K562 (cell line): ENCODE results near the gene COL23A1. TPM values are rescaled to one million over a fixed set of nuclear protein-coding genes. Genes with fewer than 3 reads are reported as not detected.

Source experiments
- BDP1 ChIP-seq: IDR thresholded peaks from 3 replicates; pipeline ENCODE4 v1.6.1; 2011; ENCODE audit not compliant: insufficient read length, insufficient read depth
- CAMTA2 ChIP-seq: fragments of 250-450 bp; sonication (Bioruptor Pico); conservative IDR thresholded peaks from 2 replicates; pipeline ENCODE4 v1.5.1; 2022
- CBFB ChIP-seq: sonication (generic); formaldehyde crosslinking; IDR thresholded peaks from 2 replicates; pipeline ENCODE4 v1.4.0; 2020; ENCODE audit warnings: mild to moderate bottlenecking, missing genetic modification reagents
- HDGF ChIP-seq: fragments of 450-650 bp; IDR thresholded peaks from 2 replicates; pipeline ENCODE4 v1.6.1; 2016
- JUN ChIP-seq, 2 experiments: sonication (generic) in 1 of 2; formaldehyde crosslinking in 1 of 2; IDR thresholded peaks; 2 replicates each; pipeline versions ENCODE4 v1.6.1 to v1.8.0; 2012 to 2022; ENCODE audit warnings: borderline replicate concordance in 2 of 2, mild to moderate bottlenecking in 2 of 2, improper control_type of control experiment in 1 of 2, low read depth in 1 of 2, low read length in 1 of 2, missing genetic modification reagents in 1 of 2
- LCOR ChIP-seq: sonication (generic); formaldehyde crosslinking; IDR thresholded peaks from 2 replicates; pipeline ENCODE4 v1.8.0; 2022; ENCODE audit warnings: mild to moderate bottlenecking, missing genetic modification reagents
- RFX5 ChIP-seq: IDR thresholded peaks from 2 replicates; pipeline ENCODE4 v1.6.1; 2011; ENCODE audit warnings: low read depth, mild to moderate bottlenecking, improper control_type of control experiment, low read length
- TGIF2 ChIP-seq: sonication (generic); formaldehyde crosslinking; IDR thresholded peaks from 2 replicates; pipeline ENCODE4 v1.8.1; 2022; ENCODE audit warnings: mild to moderate bottlenecking, missing genetic modification reagents, moderate library complexity
- ZNF224 ChIP-seq: sonication (generic); formaldehyde crosslinking; IDR thresholded peaks from 2 replicates; pipeline ENCODE4 v1.8.0; 2022; ENCODE audit warnings: mild to moderate bottlenecking, missing genetic modification reagents
- ZNF436 ChIP-seq: fragments of 250-450, 450-650 bp; sonication (Bioruptor Pico); formaldehyde crosslinking; IDR thresholded peaks from 2 replicates; pipeline ENCODE4 v1.7.0; 2020; ENCODE audit warnings: mild to moderate bottlenecking
- polyA plus RNA-seq, 8 experiments: library from polyadenylated mRNA; depleted of rRNA in 4 of 8; stranded (reverse) in 5 of 8; unstranded in 3 of 8; fragments of >200 nt; fragmentation: Nextera tagmentation in 2 of 8; fragmentation: Illumina TruSeq in 1 of 8; extraction: Ambion mirVana in 2 of 8; extraction: Trizol in 1 of 8; gene quantifications; 2 replicates each; pipeline versions ENCODE4 v1.2.1 to v1.2.3, GENCODE V29; 2011 to 2014; ENCODE audit warnings: inconsistent platforms in 1 of 8, missing spikeins in 1 of 8
- total RNA-seq, 7 experiments: library from RNA; depleted of rRNA in 6 of 7; stranded (reverse); fragments of >200 nt in 6 of 7; fragmentation: Illumina TruSeq in 2 of 7; extraction: Trizol in 2 of 7; gene quantifications; 2 replicates each; pipeline versions ENCODE4 v1.2.1 to v1.2.3, GENCODE V29; 2011 to 2021; ENCODE audit warnings: low replicate concordance in 1 of 7
- TF ChIP-seq, protein P1 (sequence below): fragments of 250-450 bp; sonication (Bioruptor Pico); IDR thresholded peaks from 2 replicates; pipeline ENCODE4 v1.8.0; 2021; ENCODE audit warnings: moderate library complexity, mild to moderate bottlenecking, inconsistent platforms
- TF ChIP-seq, protein P2 (sequence below): fragments of 450-650 bp; IDR thresholded peaks from 2 replicates; pipeline ENCODE4 v1.6.1; 2016; ENCODE audit warnings: missing biosample characterization, missing genetic modification characterization
- TF ChIP-seq, protein P3 (sequence below): fragments of 450-650 bp; formaldehyde crosslinking; IDR thresholded peaks from 2 replicates; pipeline ENCODE4 v1.4.0; 2022; ENCODE audit warnings: mild to moderate bottlenecking, moderate library complexity

Gene COL23A1
- total and polyA plus RNA-seq, 9 of the 15 experiments (the other 6 are each of a cell fraction or from before 2014, with no cell fraction given): 0.09 TPM; not detected in 8

GRCh38 chr5:178328826-178329730 lies 261.1 kb downstream of the COL23A1 start (continued):
- TF ChIP-seq, protein P1, sequence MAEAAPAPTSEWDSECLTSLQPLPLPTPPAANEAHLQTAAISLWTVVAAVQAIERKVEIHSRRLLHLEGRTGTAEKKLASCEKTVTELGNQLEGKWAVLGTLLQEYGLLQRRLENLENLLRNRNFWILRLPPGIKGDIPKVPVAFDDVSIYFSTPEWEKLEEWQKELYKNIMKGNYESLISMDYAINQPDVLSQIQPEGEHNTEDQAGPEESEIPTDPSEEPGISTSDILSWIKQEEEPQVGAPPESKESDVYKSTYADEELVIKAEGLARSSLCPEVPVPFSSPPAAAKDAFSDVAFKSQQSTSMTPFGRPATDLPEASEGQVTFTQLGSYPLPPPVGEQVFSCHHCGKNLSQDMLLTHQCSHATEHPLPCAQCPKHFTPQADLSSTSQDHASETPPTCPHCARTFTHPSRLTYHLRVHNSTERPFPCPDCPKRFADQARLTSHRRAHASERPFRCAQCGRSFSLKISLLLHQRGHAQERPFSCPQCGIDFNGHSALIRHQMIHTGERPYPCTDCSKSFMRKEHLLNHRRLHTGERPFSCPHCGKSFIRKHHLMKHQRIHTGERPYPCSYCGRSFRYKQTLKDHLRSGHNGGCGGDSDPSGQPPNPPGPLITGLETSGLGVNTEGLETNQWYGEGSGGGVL (CRISPR knock-in tag): no peak
- no peak for TF ChIP-seq JUN (IDR thresholded peaks at IDR 0.05; ENCODE audit: borderline replicate concordance, low read depth, low read length)
- no peak for TF ChIP-seq JUN (CRISPR knock-in tag; IDR thresholded peaks at IDR 0.05; ENCODE audit: borderline replicate concordance)
- TF ChIP-seq ZNF436 (CRISPR knock-in tag): no peak
- no peak for TF ChIP-seq RFX5
- TF ChIP-seq TGIF2 (CRISPR knock-in tag): no peak
- no peak for TF ChIP-seq ZNF224 (CRISPR knock-in tag)
- TF ChIP-seq, protein P2, sequence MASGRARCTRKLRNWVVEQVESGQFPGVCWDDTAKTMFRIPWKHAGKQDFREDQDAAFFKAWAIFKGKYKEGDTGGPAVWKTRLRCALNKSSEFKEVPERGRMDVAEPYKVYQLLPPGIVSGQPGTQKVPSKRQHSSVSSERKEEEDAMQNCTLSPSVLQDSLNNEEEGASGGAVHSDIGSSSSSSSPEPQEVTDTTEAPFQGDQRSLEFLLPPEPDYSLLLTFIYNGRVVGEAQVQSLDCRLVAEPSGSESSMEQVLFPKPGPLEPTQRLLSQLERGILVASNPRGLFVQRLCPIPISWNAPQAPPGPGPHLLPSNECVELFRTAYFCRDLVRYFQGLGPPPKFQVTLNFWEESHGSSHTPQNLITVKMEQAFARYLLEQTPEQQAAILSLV (tag): no peak
- TF ChIP-seq, protein P3, sequence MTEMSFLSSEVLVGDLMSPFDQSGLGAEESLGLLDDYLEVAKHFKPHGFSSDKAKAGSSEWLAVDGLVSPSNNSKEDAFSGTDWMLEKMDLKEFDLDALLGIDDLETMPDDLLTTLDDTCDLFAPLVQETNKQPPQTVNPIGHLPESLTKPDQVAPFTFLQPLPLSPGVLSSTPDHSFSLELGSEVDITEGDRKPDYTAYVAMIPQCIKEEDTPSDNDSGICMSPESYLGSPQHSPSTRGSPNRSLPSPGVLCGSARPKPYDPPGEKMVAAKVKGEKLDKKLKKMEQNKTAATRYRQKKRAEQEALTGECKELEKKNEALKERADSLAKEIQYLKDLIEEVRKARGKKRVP (CRISPR knock-in tag): no peak
- TF ChIP-seq LCOR (CRISPR knock-in tag): no peak
- TF ChIP-seq CAMTA2: no peak
- TF ChIP-seq HDGF: no peak
- TF ChIP-seq BDP1: no peak
- no peak for TF ChIP-seq CBFB (CRISPR knock-in tag)
